ENCODE data around the gene FAM98C.

The FAM98C gene

GRCh38 chr19:38392707-38393308, 10.1 kb upstream of the FAM98C start:
- no peak for TF ChIP-seq CTCF (conservative IDR thresholded peaks at IDR 0.05)

GRCh38 chr19:38394488-38394887, 8.4 kb upstream of the FAM98C start:
- no peak for TF ChIP-seq CTCF (conservative IDR thresholded peaks at IDR 0.05)
- no peak overlapping the region for H3K27ac ChIP-seq

More at GRCh38 chr19:38392707-38393308, 10.1 kb upstream of the FAM98C start:
- H3K27ac ChIP-seq = no peak overlapping the region

- TF ChIP-seq CTCF (conservative IDR thresholded peaks at IDR 0.05) = no peak
Measured at GRCh38 chr19:38395381-38396114, 7.3 kb upstream of the FAM98C start.

GRCh38 chr19:38399081-38399480, 3.8 kb upstream of the FAM98C start:
- H3K27ac ChIP-seq = no peak overlapping the region
- no peak for TF ChIP-seq CTCF (conservative IDR thresholded peaks at IDR 0.05)

More at GRCh38 chr19:38395381-38396114, 7.3 kb upstream of the FAM98C start:
- no peak overlapping the region for H3K27ac ChIP-seq

- H3K27ac ChIP-seq = no peak overlapping the region
- TF ChIP-seq CTCF (conservative IDR thresholded peaks at IDR 0.05) = no peak
Measured at GRCh38 chr19:38399537-38399936, 3.4 kb upstream of the FAM98C start.

GRCh38 chr19:38400361-38400760, 2.5 kb upstream of the FAM98C start:
- no peak for TF ChIP-seq CTCF (conservative IDR thresholded peaks at IDR 0.05)
- H3K27ac ChIP-seq = peak overlapping the region; percentile 86

- peak overlapping the region; percentile 86 for H3K27ac ChIP-seq
- TF ChIP-seq CTCF (conservative IDR thresholded peaks at IDR 0.05) = no peak
Measured at GRCh38 chr19:38401148-38401547, 1.7 kb upstream of the FAM98C start.

All from VCaP (cell line).